RWPE1 (cell line): Measurements from ENCODE around the gene COL21A1.

Source experiments
- CTCF ChIA-PET: fragments of 350-600 bp; sonication (Branson Sonifier 250); formaldehyde crosslinking; extraction: SDS; loops from one replicate; lab custom pipeline; 2021; lab: Yijun Ruan, JAX
- POLR2A ChIA-PET: fragments of 400-600 bp; formaldehyde crosslinking; extraction: SDS; loops from one replicate; lab custom pipeline; 2020; ENCODE audit warnings: antibody characterized with exemption; ENCODE audit not compliant: low non-redundant PET; lab: Yijun Ruan, JAX
- DNase-seq: peaks from one replicate; pipeline ENCODE4 v3.0.0; 2012; ENCODE audit warnings: low spot score
- H3K27ac ChIP-seq: fragments of 450-650 bp; 2 replicates; pipeline ENCODE4 v1.5.1; 2017
- TF ChIP-seq, protein P1 (sequence below): fragments of 450-650 bp; conservative IDR thresholded peaks from 2 replicates; pipeline ENCODE4 v1.5.1; 2017; ENCODE audit warnings: low read depth, mild to moderate bottlenecking

Gene COL21A1

GRCh38 chr6:56048601-56049000 is 198.8 kb downstream of the COL21A1 start:
- POLR2A ChIA-PET: no interaction called here
- H3K27ac ChIP-seq: no peak overlapping the region

DNA sequence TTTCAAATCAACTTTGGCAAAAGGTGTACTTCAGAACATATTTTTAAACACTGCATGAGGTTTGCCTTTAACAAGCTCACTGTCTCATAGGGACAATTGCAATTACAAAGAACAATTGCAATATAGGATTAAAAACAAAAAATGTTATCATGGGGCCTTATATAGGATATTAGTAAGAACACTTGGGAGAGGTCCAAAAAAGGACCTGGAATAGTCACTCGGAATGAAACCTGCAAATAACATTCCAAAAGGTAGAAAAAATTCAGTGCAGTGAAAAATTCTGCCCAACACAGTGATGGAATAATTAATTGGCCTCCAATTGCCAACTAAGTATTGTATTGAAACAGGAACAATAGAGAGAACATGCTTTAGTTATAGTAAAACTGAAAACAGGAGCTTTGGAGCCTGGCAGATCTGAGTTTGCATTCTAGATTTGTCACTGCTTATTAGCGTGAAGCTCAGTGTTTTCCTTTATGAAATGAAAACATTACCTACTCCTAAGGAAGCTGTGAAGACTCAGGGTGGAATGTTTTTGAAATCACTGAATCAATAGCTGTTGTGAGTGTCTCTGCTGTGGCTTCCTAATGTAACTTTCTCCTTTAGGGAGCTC is 199.3 kb downstream of the COL21A1 start:
- H3K27ac ChIP-seq: no peak overlapping the region
- CTCF ChIA-PET: interaction anchor here (0.5 to 0.6 kb wide), 2 partner anchors 68 to 98 kb away, joined by 4 read pairs; no protein-coding TSS in a partner anchor
- TF ChIP-seq, protein P1, sequence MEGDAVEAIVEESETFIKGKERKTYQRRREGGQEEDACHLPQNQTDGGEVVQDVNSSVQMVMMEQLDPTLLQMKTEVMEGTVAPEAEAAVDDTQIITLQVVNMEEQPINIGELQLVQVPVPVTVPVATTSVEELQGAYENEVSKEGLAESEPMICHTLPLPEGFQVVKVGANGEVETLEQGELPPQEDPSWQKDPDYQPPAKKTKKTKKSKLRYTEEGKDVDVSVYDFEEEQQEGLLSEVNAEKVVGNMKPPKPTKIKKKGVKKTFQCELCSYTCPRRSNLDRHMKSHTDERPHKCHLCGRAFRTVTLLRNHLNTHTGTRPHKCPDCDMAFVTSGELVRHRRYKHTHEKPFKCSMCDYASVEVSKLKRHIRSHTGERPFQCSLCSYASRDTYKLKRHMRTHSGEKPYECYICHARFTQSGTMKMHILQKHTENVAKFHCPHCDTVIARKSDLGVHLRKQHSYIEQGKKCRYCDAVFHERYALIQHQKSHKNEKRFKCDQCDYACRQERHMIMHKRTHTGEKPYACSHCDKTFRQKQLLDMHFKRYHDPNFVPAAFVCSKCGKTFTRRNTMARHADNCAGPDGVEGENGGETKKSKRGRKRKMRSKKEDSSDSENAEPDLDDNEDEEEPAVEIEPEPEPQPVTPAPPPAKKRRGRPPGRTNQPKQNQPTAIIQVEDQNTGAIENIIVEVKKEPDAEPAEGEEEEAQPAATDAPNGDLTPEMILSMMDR: no peak
- POLR2A ChIA-PET: no interaction called here
- DNase-seq: no peak

More at GRCh38 chr6:56048601-56049000, 198.8 kb downstream of the COL21A1 start:
- CTCF ChIA-PET: interaction anchor here (0.5 kb wide), 1 partner anchor 68 kb away, joined by 4 read pairs; no protein-coding TSS in a partner anchor
- TF ChIP-seq, protein P1: no peak
- no peak for DNase-seq

DNA sequence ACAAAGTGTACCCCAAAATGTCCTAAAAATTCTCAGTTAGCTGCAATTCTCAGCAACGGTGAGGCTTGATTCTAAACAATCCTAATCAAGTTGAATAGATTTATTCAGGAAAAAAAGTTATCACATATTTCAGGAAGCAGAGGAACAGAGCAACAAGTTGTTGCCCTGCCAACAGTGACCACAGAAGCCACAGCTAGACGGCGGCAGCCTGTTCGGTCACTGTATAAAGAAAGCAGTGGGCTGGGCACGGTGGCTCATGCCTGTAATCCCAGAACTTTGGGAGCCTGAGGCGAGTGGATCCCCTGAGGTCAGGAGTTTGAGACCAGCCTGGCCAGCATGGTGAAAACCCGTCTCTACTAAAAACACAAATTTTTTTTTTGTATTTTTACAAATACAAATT is 200.8 kb downstream of the COL21A1 start:
- TF ChIP-seq, protein P1: no peak
- H3K27ac ChIP-seq: no peak overlapping the region
- ChIA-PET POLR2A (no interaction called here), CTCF (no interaction called here)
- DNase-seq: no peak

DNA sequence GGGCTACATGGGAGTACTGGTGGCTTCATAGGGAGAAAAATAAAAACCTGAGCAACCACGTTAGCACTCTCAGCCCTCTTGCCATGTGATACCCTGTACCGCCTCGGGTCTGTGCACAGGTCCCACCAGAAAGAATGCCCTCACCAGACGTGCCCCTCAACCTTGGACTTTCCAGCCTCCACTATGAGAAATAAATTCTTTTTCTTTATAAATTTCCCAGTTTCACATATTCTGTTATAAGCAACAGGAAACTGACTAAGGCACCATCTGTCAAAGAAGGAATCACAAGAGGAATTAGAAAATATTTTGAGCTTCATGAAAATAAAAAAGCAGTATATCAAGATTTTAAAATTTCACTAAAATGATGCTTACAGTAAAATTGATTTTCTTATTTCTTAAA is 203.6 kb downstream of the COL21A1 start:
- ChIA-PET POLR2A (no interaction called here), CTCF (no interaction called here)
- TF ChIP-seq, protein P1: no peak
- no peak for DNase-seq
- no peak overlapping the region for H3K27ac ChIP-seq

GRCh38 chr6:56043076-56043475 is 204.3 kb downstream of the COL21A1 start:
- no peak overlapping the region for H3K27ac ChIP-seq
- CTCF ChIA-PET: no interaction called here
- DNase-seq: no peak
- TF ChIP-seq, protein P1: no peak
- POLR2A ChIA-PET: no interaction called here

GRCh38 chr6:56041591-56041990 is 205.8 kb downstream of the COL21A1 start:
- no peak overlapping the region for H3K27ac ChIP-seq
- POLR2A ChIA-PET: no interaction called here
- DNase-seq: no peak
- TF ChIP-seq, protein P1: no peak
- CTCF ChIA-PET: no interaction called here
